Caki2 (cell line): ENCODE data around the gene RPL34. TPM values are rescaled to one million over a fixed set of nuclear protein-coding genes. Genes with fewer than 3 reads are reported as not detected.

ENCODE experiments used
- total RNA-seq: library from RNA; depleted of rRNA; stranded (reverse); fragments of >200 nt; shearing (Covaris generic); gene quantifications from 2 replicates; pipeline ENCODE4 v1.2.3, GENCODE V29; 2014; ENCODE audit warnings: low replicate concordance; rRNA removed

RPL34 gene
- total RNA-seq, 1 experiment from 2014 or later: 531 TPM

Other genes with a start within 250 kb of the RPL34 start
- gene OSTC, start 30.0 kb downstream of the RPL34 start, total RNA-seq: 72.8 and 85.6 TPM in 2 replicates
- gene ETNPPL, start 142.5 kb downstream of the RPL34 start, total RNA-seq: not detected in 2 replicates